Measurements from ENCODE around the gene PER2. TPM values are rescaled to one million over a fixed set of nuclear protein-coding genes. Genes with fewer than 3 reads are reported as not detected.
A peak's percentile ranks its signal among the peaks of the same experiment; 100 is the strongest.

PER2 gene
- total and polyA plus RNA-seq, 2 of the 13 experiments (the other 11 are each of a cell fraction or from before 2014, with no cell fraction given), result 5.1 to 9.4 TPM

DNA sequence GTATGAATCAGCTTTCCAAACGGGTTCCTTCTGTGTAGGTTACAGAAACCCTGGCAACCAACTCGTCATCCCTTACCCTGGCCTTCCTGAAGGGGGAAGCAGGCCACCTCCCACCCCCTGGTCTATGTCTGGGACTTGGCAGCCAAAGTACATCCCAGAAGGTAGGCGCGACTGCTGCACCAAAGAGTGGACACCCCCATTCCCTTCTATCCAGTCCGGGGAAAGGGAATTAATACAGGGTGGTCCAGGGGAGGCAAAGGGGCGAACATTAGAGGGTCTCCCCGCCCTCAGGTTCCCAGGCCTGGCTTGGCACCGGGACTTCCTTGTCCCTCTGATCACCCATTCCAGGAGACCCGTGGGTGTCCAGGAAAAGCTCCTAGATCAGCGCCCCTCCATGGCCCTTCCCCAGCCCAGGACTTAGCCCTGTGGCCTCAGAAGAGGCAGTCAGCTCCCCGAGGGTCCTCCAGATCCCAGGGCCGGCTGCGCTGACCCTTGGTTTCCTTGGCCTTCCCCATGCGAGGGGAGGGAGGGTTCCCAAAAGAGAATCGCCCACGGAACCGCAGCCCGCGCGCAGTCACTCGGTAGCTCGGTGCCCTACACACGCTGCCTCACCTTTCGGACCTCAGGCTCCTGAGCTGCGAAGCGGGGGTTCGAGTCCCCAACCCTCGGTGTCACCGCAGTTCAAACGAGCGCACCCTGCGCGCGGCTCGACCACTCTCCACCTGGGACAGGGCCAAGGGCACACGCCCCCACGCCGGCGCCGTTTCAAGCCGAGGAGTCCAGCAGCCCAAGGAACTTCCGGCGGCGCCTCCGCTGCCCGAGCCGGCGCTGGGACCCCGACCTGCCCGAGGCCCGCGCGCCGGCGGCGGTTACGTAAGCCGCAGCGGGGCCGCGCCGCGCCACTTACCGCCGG is at the start of gene PER2 (continued):
- TF ChIP-seq SAFB2 (CRISPR knock-in tag; IDR thresholded peaks at IDR 0.05; ENCODE audit: borderline replicate concordance, low read depth) (no peak), AGO2 (optimal IDR thresholded peaks at IDR 0.05; ENCODE audit: low read depth, low read length) (peak; percentile 76), ZNF124 (CRISPR knock-in tag; IDR thresholded peaks at IDR 0.05) (no peak), ZNF143 (CRISPR knock-in tag; IDR thresholded peaks at IDR 0.05) (0 out of 2 replicates have a peak, but pooled peaks have one; percentile 2), ZNF589 (CRISPR knock-in tag; conservative IDR thresholded peaks at IDR 0.05) (no peak), HIVEP1 (CRISPR knock-in tag; IDR thresholded peaks at IDR 0.05) (peak; percentile 30; the same call in 1 of the 2 replicates), ZNF468 (CRISPR knock-in tag; IDR thresholded peaks at IDR 0.05) (no peak), ASH2L (IDR thresholded peaks at IDR 0.05; ENCODE audit: insufficient read length, low read depth, low read length) (peak; percentile 46), ZNF709 (CRISPR knock-in tag; IDR thresholded peaks at IDR 0.05) (peak; percentile 40; the same call in 1 of the 2 replicates), PCBP1 (IDR thresholded peaks at IDR 0.05; ENCODE audit: borderline replicate concordance, low read depth, low read length) (0 out of 2 replicates have a peak, but pooled peaks have one; percentile 35)
- TF ChIP-seq, protein P1, sequence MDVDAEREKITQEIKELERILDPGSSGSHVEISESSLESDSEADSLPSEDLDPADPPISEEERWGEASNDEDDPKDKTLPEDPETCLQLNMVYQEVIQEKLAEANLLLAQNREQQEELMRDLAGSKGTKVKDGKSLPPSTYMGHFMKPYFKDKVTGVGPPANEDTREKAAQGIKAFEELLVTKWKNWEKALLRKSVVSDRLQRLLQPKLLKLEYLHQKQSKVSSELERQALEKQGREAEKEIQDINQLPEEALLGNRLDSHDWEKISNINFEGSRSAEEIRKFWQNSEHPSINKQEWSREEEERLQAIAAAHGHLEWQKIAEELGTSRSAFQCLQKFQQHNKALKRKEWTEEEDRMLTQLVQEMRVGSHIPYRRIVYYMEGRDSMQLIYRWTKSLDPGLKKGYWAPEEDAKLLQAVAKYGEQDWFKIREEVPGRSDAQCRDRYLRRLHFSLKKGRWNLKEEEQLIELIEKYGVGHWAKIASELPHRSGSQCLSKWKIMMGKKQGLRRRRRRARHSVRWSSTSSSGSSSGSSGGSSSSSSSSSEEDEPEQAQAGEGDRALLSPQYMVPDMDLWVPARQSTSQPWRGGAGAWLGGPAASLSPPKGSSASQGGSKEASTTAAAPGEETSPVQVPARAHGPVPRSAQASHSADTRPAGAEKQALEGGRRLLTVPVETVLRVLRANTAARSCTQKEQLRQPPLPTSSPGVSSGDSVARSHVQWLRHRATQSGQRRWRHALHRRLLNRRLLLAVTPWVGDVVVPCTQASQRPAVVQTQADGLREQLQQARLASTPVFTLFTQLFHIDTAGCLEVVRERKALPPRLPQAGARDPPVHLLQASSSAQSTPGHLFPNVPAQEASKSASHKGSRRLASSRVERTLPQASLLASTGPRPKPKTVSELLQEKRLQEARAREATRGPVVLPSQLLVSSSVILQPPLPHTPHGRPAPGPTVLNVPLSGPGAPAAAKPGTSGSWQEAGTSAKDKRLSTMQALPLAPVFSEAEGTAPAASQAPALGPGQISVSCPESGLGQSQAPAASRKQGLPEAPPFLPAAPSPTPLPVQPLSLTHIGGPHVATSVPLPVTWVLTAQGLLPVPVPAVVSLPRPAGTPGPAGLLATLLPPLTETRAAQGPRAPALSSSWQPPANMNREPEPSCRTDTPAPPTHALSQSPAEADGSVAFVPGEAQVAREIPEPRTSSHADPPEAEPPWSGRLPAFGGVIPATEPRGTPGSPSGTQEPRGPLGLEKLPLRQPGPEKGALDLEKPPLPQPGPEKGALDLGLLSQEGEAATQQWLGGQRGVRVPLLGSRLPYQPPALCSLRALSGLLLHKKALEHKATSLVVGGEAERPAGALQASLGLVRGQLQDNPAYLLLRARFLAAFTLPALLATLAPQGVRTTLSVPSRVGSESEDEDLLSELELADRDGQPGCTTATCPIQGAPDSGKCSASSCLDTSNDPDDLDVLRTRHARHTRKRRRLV (CRISPR knock-in tag; IDR thresholded peaks at IDR 0.05), result peak; percentile 59
- TF ChIP-seq, protein P2, sequence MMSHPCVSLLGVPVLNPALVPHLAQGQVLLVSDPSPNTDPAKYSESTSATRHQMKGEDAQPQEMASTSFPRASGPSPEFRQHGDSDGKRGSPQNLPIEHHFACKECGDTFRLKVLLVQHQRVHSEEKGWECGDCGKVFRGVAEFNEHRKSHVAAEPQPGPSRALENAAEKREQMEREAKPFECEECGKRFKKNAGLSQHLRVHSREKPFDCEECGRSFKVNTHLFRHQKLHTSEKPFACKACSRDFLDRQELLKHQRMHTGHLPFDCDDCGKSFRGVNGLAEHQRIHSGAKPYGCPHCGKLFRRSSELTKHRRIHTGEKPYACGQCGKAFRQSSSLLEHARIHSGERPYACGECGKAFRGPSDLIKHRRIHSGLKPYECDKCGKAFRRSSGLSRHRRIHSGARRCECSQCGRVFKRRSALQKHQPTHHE (CRISPR knock-in tag; IDR thresholded peaks at IDR 0.05; ENCODE audit: borderline replicate concordance), result peak; percentile 39; the same call in 1 of the 2 replicates
- TF ChIP-seq, protein P3, sequence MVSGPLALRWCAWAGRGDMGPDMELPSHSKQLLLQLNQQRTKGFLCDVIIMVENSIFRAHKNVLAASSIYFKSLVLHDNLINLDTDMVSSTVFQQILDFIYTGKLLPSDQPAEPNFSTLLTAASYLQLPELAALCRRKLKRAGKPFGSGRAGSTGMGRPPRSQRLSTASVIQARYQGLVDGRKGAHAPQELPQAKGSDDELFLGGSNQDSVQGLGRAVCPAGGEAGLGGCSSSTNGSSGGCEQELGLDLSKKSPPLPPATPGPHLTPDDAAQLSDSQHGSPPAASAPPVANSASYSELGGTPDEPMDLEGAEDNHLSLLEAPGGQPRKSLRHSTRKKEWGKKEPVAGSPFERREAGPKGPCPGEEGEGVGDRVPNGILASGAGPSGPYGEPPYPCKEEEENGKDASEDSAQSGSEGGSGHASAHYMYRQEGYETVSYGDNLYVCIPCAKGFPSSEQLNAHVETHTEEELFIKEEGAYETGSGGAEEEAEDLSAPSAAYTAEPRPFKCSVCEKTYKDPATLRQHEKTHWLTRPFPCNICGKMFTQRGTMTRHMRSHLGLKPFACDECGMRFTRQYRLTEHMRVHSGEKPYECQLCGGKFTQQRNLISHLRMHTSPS (CRISPR knock-in tag; IDR thresholded peaks at IDR 0.05; ENCODE audit: low read depth), result peak; percentile 47; the same call in 1 of the 2 replicates
- TF ChIP-seq, protein P4, sequence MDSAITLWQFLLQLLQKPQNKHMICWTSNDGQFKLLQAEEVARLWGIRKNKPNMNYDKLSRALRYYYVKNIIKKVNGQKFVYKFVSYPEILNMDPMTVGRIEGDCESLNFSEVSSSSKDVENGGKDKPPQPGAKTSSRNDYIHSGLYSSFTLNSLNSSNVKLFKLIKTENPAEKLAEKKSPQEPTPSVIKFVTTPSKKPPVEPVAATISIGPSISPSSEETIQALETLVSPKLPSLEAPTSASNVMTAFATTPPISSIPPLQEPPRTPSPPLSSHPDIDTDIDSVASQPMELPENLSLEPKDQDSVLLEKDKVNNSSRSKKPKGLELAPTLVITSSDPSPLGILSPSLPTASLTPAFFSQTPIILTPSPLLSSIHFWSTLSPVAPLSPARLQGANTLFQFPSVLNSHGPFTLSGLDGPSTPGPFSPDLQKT (CRISPR knock-in tag; IDR thresholded peaks at IDR 0.05; ENCODE audit: borderline replicate concordance), result no peak
- TF ChIP-seq, protein P5, sequence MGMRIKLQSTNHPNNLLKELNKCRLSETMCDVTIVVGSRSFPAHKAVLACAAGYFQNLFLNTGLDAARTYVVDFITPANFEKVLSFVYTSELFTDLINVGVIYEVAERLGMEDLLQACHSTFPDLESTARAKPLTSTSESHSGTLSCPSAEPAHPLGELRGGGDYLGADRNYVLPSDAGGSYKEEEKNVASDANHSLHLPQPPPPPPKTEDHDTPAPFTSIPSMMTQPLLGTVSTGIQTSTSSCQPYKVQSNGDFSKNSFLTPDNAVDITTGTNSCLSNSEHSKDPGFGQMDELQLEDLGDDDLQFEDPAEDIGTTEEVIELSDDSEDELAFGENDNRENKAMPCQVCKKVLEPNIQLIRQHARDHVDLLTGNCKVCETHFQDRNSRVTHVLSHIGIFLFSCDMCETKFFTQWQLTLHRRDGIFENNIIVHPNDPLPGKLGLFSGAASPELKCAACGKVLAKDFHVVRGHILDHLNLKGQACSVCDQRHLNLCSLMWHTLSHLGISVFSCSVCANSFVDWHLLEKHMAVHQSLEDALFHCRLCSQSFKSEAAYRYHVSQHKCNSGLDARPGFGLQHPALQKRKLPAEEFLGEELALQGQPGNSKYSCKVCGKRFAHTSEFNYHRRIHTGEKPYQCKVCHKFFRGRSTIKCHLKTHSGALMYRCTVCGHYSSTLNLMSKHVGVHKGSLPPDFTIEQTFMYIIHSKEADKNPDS (CRISPR knock-in tag; IDR thresholded peaks at IDR 0.05), result peak; percentile 55; the same call in 1 of the 2 replicates
